CD1c-positive myeloid dendritic cell (primary cell): ENCODE measurements around the gene UBAC2.

Source experiments
- DNase-seq: peaks from one replicate; pipeline ENCODE4 v3.0.0-alpha.2; 2016; ENCODE audit errors: extremely low spot score

Gene UBAC2

DNA sequence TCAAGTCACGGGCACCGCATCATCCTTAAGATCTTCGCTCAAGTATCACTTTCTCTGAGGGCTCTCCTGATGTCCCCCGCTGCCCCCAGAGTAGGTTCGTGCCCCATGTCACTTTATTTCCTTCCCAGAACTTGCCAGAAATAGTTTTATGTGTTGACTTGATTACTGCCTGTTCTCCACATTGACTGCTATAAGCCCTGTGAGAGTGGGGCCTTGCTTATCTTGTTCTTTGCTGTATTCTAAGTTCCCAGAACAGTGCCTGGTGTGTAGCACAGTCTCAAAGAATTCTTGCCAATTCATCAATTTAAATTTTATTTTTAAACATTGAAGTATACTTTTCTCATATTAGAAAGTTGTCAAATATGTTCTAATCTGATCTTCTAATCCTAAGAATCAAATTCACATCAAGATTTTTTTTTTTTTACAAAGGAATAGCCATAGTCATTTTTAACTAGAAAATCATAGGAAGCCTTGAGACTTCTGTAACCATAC, 138.6 kb downstream of the UBAC2 start:
- no peak for DNase-seq

DNA sequence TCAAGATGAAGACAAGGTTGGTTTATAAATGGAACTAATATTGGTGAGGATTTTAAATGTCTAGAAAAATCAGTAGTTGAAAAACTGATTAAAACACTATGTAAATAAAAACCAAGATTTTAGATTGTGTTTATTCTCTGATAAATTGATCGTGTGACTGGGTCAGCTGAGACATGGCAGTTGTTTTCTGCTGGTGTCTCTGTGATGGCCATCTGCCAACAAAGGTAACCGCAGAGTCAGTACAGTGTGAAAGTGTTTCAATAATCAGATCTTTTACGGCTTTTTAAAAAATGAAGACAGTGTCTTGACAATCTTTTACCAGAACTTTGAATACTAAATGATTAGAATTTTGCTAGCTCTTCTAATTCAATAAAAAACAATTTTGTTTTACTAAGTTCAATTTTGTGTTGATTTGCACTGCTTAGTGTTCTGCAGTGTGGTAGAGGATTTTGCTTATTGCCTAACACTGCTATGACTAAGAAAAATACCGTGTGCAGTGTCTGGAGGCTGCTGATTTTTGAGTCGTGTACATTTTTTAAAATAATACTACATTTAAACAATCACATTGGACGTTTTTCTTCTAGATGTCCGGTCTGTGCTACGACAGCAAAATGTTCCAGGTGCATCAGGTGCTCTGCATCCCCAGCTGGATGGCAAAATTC, 139.2 kb downstream of the UBAC2 start:
- DNase-seq, result peak; percentile 38

DNA sequence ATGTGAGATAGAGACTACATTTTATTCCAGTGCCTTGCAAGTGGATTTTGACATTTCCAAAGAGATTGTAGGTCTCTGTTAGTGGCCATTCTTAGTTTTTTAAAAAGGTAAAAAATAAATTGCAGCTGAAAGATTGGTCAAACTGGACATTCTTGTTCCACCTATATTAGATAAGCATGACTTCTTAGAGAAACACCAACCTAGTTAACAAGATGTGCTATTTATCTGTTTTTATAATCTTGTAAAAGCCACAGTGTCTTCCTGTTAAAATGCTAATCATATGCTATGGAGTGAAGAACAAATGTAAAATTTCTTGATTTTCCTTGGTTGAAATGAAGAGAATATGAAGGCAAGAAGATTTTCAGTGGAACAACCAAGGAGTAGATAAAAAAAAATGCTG, 140.0 kb downstream of the UBAC2 start:
- no peak for DNase-seq

DNA sequence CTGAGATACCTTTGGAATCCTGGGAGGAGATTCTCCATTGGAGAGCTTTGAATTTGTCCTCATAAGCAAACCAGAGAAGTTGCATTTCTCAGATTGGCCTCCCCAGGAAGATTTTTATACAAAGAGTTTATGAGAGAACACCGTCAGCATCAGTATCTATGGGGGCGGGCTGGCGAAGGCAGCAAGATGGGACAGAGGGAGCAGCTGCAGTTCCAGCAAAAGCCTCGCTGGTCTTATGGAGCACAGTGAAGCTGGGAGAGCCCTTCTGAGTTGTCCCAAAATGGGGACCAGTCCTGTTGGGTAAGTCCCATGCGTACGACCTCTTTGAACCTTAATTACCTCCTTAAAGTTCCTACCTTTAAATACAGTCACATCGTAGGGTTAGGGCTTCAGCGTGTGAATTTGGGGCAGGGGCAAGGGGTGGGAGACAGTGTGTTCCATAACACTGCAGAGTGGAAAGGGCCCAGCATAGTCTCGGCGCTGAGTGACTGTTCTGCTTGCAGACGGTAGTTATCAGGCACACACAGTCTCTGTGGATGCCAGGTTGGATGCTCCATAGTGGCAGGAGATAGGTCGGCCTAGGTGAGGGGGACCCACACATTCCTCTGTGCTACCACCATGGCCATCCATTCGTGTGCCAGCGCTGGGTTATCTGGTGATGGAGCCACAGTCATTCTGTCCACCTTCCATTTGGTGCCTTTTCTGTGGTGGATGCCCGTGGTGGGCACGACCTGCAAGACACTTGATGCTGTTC, 141.5 kb downstream of the UBAC2 start:
- no peak for DNase-seq

DNA sequence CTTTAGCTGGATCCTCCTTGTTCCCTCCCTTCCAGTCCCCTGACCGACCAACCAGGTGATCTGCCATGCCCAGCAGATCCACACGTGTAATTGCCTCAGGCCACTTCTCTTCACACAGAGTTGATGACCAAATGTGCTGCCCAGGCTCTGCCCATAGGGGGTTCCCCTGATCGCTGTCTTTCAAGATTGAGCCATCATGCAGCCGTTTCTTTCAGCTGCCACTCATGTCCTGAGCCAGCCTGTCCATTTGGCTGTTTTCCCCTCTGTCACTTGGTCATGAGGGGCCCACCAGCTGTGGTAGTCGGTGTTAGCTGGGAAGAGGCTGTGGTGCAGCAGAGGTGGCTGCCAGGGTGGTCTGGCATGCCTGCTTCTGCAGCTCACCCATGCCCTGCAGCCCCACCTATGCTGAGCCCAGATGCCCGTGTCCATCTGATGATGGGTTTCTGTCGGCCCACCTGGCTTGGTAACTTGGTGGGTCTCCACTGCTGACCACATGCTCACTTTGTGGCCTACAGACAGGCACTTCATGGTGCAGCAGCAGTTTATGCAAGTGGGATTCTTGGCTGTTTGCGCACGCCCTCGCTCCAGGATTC, 142.2 kb downstream of the UBAC2 start:
- DNase-seq, result no peak

DNA sequence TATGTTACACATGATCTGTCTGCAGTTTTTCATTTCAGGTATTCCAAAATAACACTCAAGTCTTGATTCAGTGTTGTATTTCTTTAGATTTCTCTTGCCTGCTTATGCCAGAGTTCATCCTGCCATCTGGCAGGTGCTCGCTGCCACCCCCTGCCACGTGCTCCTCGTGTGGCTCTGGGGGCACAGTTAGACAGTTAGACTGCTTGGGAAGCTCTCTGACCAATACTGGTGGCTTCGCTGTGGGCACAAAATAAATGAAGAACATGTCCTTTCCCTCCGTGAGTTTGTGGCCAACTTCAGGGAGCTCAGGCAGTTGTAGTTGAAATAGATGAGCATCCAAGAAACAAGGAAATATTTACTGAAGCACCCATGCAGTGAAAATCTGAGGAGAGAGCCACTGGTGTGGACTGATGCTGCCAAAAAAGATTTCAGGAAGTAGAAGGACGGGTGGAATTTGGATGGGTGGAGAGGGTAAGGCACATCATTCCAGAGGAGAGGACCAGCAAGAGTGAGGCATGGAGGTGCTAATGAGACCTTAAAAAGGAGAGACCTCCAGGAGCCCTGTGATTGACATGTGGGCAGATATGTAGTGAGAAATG, 144.1 kb downstream of the UBAC2 start:
- DNase-seq, result no peak

DNA sequence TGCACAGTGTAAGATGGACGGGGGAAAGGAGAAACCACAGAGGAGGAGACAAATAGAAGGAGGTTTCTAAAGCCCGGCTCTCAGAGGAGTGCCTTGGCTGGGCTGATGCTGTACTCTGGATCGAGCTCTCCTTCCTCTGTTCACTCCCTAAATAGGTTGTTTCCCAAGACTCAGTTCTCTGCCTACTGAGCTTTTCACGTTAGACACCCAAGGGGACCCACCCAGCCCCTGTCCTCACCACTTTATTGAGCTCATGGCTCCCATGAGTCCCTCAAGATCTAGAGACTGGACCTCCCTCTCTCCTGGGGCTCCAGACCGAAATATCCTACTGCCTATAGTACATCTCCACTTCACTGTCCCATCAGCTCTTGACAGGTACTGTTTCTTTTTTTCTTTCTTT, 144.7 kb downstream of the UBAC2 start:
- DNase-seq, result no peak

DNA sequence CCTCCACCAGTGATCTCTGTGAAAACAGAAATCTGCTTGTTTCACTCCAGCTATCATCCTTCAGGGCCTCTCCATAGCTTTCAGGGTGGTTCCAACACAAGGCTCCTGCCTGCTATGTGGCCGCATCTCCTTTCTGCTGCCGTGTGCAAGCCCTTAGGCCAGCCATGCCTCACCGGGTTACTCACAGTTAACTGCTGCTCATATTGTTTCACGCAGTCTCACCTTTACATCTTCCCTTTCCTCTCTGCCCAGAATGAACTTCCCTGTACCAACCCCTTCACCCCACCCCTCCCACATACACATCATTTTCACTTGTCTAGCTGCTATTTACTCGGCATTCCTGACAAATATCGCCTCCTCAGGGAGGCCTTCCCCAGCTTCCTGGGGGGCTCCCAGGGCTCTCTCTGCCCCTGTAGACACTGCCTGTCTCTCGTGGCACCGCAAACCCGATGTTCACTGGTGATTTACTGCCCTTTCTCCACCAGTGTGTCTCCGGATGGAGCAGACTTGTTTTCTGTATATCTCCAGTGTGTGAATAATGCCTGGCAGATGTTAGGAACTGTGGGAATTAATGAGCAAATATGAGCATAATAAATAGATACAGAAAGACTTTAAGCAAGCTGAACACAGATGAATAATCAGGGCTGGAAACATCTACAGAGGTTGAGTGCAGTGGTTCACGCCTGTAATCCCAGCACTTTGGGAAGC, 145.8 kb downstream of the UBAC2 start:
- no peak for DNase-seq

DNA sequence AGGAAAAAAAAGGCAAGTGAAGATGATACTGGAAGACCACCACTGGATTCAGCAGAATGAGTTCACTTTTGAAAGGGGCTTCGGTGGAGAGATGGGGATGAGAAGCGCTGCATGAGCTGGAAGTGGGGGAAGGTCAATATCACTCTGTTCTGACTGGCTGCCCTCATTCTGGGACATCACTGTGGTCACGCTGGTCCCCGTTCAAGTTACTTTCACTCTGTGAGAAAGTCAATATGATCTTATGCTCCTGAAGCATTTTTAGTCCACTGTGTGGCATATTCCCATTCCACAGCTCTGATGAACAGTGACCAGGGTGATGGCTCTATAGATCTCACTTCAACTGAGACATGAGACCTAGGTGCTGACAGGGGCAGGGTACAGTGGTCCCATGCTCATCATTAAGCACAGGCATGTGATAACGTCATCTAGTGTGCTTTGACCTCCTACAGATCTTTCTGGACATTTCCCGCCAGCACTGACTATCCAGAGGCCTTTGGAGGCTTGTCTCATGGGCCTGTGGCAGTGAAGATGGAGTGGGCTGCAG, 146.8 kb downstream of the UBAC2 start:
- DNase-seq, result no peak

DNA sequence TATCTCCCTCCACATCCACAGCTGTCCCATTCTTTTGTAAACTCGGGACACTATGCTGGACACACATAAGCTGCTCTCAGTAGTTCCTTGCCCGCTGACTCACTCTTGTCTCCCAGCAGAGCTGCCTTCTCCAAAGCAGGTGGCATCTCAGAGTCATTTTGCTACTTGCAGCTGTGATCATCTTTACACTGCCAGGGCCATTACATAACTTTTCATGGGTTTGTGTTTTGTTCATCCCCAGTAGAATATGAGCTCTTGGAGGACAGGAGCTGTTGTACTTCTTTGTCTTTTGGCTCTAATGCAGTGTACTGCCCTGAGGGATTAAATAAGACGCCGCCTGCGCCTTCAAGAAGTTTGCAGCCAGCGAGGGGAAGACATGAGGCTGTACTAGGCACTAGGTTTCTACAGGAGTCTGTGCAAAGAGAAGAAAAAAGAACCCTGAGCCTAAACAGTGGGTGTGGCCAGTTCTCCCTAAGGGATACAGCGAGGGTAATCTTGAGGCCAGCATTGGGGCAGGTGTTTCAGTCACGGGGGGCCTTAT, 147.3 kb downstream of the UBAC2 start:
- no peak for DNase-seq

DNA sequence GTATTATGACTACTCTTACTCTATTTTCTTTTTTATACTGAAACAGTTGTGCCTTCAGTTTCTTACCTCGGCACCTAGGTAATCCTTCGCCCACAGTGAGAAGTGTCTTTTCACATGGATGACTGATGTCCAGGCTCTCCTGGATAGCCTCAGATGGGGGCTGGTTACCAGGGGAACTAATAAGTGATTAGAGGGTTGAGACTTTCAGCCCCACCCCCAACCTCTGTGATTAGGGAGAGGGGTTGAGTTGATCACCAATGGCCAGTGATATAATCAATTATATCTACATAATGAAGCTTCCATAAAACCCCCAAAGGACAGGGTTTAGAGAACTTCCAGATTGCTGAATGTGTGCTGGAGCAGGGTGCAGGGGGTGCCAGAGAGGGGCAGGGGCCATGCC, 149.5 kb downstream of the UBAC2 start:
- no peak for DNase-seq

DNA sequence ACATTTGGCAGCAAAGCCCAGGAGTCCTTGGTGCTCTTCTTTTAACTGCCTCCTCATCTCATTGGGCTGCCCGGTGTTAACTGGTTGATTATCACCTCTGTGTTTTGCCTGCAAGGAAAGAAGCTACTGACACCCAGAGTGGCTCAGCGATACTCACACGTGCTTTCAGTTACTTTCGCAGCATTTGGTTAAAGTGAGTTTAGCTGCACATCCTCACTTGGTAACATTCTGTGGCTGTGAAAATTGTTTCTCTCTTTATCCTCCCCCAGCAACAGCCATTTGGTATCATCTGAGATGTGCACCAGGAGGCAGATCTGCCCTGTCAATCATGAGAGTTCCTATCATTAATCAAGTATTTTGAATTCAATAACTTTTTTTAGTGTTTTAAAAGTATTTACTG, 151.1 kb downstream of the UBAC2 start:
- DNase-seq, result no peak

DNA sequence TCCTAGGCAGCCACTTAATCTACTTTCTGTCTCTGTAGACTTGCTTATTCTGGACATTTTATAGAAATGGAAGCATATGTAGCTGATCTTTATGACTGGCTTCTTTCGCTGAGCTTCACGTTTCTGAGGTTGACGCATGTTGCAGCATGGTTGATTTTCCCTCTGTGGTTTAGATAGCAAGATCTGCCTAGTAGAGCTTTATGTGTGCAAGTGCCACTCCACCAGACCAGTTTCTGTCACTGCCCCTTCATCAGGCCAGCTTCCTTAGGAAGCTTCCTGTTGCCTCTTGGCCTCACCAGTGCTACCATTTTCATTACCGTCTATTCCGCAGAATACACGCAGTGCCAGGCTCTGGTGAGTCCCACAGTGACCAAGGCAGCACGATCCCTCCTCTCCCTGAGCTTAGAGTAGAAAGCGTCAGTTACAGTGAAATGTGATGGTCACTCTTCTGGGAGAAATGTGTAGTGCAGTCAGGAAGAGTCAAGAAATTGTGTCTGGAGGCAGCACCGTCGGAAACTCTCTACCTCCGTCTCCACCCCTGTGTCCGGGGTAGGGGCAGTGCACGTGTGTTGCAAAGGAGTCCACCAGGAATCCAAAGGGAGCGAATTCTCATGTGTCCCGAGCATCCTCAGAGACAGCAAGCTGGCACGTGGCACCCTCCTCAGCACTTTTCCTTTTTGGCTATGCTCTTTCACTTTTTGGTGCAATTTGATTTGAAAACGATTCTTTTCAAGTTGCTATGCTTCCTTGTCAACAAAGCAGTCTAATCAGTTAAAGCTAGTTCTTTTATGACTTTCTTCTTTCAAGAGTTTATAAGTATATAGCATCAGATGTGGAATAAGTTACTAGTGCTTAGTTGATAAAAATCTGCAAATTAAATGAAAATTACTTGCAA, 151.9 kb downstream of the UBAC2 start:
- no peak for DNase-seq

DNA sequence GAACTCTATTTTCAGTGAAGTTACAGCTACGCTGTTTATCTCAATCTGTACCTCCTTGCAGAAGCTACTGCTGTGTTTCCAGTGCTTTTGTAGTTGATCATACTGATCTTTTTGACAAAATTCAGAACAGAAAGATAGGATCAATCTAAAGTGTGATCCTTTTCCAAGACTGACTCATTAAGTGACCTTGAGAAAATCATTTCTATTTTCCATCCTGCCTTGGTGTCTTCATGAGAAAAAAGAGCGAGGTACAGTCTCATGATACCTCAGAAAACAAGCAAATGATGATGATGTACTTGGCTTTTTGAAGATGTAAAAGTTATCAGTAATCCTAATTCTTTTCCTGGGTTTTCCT, 152.6 kb downstream of the UBAC2 start:
- DNase-seq, result no peak

DNA sequence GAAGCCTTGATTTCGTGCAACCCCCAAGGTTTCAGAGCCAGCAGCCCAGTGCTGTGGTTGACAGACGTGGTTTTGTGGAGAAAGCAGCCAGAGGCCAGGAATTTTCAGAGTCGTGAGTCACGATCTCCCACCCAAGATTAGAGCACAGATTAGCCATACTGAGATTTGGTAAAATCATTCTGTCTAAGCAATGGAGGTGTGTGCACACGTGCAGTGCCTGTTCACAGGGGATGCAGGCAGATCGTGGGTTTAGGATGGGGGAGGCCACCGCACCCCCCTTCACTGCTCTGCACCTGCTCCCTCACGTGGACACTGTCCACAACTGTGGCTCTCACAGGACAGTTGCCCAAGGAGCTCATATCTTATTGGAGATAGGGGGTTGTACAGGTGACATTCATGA, 153.2 kb downstream of the UBAC2 start:
- DNase-seq, result no peak

DNA sequence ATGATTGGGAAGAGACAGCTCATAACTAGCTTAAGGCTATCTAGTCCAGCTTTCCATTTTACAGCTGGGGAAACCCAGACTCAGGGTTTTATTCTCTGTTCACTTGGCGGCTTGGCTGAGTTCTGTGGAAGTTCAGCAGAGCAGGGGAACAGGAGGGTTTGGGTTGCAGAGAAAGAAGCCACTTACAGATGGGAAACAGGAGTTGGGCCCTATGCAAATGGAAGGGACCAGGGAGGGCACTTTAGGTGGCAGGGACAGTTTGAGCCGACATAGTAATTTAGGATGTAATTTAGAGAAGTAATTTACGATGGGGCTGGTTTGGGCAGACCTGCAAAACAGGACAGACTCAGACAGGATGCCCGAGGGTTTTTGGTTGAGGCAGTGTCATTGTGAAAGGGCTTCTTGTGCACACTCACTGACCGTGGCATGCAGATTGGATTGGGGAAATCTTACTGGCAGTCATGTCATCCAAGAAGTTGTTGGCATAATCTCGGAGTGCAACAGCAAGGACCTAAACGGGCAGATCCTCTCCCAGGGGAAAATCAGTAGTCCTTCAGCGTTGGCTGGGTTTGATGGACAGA, 153.8 kb downstream of the UBAC2 start:
- no peak for DNase-seq

DNA sequence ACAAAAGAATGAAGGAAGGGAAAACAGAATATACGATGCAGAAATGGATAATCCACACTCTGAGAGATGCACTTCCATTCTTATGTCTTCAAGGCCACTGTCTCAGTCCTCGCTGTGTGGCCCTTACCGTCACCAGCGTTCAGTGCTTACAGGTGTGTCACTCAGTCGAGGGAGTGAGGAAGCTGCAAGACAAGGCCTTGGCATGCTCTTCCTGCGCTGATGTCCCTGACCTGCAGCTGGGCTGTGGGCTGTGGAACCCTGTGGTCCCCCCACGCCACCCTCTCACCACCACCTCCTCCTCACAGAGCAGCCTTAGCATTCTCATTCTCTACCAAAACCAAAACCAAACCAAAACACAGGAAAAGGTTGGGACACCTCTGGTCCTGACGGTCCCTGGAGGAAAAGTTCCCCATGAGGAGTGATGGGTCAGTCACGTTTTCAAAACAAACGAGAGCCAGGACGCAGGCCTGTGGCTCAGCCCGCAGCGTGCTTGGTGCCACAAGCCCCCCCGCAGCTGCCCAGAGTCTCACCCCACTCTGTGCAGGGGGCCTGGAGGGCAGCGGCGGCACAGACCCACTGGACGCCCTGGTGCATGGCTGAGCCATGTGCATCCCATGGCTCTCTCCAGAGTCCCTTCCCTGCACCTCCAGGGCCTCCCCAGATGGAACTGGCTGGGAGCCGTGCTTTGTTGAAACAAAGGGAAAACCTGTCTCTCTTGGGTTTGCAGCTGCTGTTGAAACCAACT, 154.8 kb downstream of the UBAC2 start:
- no peak for DNase-seq

DNA sequence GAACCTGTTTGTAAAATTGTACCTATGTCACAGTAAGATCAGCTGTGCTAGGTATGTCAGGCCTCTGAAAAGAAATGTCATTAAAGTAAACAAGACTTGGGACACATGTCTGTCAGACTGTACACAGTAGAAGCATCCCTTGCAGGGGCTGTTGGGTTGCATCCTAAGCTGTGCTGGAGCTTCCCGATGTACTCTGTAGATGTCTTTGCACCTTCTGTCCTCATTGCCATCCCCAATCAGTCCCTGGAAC, 155.3 kb downstream of the UBAC2 start:
- DNase-seq, result no peak

DNA sequence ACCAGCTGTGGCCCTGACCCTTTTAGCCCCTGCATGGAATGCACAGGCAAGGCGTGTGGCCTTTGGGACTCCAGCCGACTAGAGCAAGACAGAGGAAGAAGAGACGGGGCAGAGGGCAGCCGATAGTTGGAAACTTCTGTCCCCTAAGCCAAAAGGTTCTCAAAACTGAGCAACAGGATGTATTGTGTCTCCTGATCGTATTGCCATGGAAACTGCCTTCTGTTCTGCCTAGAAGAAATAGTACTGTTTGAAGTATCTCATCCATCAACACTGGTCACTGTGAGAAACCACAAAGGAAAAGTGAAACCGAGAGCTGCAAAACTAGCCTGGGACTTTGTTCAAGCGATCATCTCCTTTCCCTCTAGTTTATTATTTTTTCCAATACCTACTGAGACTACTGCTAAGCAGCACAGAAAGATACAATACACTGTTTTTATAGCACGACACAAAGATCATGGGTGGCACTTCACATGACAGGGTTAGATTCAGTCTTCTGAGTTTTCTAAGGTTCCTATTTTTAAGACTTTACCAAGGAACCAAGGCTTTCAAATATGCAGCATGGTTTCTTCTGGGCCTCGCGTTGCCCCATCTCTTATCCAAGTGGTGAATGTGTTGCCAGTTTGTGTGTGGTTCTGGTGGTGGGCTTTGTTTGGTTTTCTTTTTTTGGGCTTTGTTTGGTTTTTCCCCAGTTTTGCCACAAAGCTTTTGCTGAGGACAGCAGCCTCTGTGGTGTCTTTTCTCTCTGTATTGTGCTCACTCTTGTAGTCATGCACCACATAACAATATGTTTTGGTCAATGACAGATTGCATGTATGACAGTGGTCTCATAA, 155.8 kb downstream of the UBAC2 start:
- peak; percentile 76 for DNase-seq
